Head of caudate nucleus (tissue), 42 donors: ENCODE measurements around the gene GRWD1.

Experiments used
- DNase-seq, 42 donors: peaks; one replicate each; pipeline versions ENCODE4 v3.0.0 to v3.0.0-alpha.2; 2020 to 2021; ENCODE audit warnings: mixed read lengths in 7 of 42
- intact Hi-C: fragments of 100-400 bp; cut with DNase I; formaldehyde crosslinking; loops from one replicate; pipeline ENCODE4 v1.15.0; 2022

GRWD1 gene

GRCh38 chr19:48445606-48446481, at the start of gene GRWD1:
GRWD1 (plus strand) TSS chr19:48445983; CDS start chr19:48446006, 23 bp downstream.
- intact Hi-C loops: loop anchor here (10.0 kb wide), 1 partner anchor 51 kb away; the partner anchor contains the start of genes GRIN2D and KDELR1
- DNase-seq: peak; percentile 85 to 97 (median 93)

GRCh38 chr19:48396016-48396823, 49.6 kb upstream of the GRWD1 start:
- intact Hi-C loops: loop anchor here (10.0 kb wide), 1 partner anchor 49 kb away; the partner anchor contains the start of gene GRWD1
- DNase-seq: no peak

DNA sequence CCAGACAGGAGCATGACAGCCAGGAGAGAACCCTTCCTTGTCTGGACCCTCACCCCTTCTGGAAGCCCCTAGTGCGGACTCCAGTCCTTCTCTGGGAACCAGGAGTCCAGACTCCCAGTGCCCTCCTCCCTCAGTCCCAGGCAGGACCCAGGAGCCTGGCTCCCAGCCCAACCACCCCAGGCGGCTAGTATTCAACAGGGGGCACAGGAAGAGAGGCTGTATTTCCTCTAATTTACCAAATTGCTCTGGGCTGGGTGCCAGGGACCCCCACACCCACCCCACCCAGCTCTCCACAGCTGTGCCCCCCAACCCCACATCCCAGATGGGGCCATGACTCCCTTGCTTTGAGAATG, 49.0 kb upstream of the GRWD1 start:
- no peak for DNase-seq
- intact Hi-C loops: loop anchor here (10.0 kb wide), 1 partner anchor 48 kb away; the partner anchor contains the start of gene GRWD1

GRCh38 chr19:48397263-48398101, 48.3 kb upstream of the GRWD1 start:
- DNase-seq: no peak

DNA sequence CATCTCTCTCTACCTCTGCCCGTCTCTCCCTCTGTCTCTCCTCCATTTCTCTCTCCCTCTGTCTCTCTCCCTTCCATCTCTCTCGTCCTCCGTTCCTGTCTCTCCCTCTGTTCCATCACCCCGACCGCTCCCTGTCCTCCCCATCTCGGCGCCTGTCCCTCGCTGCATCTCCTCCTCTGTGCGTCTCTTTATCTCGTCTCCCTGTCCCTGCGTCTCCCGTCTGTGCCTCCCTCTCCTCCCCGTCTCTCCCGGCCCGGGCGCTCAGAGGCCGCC, 47.7 kb upstream of the GRWD1 start:
- DNase-seq: no peak
- intact Hi-C loops: loop anchor here (10.0 kb wide), 1 partner anchor 47 kb away; the partner anchor contains the start of gene GRWD1

More at GRCh38 chr19:48397263-48398101, 48.3 kb upstream of the GRWD1 start:
- intact Hi-C loops: loop anchor here (10.0 kb wide), 1 partner anchor 47 kb away; the partner anchor contains the start of gene GRWD1

- peak in 26 of 42 donors; percentile 11 to 63 (median 30) for DNase-seq
- intact Hi-C loops: loop anchor here (10.0 kb wide), 1 partner anchor 46 kb away; the partner anchor contains the start of gene GRWD1
These were observed 47.2 kb upstream of the GRWD1 start for GRCh38 chr19:48398375-48399235.

GRCh38 chr19:48400018-48400742, 45.6 kb upstream of the GRWD1 start:
- intact Hi-C loops: no loop called here
- DNase-seq: peak in 2 of 42 donors; percentile 13 to 22

DNA sequence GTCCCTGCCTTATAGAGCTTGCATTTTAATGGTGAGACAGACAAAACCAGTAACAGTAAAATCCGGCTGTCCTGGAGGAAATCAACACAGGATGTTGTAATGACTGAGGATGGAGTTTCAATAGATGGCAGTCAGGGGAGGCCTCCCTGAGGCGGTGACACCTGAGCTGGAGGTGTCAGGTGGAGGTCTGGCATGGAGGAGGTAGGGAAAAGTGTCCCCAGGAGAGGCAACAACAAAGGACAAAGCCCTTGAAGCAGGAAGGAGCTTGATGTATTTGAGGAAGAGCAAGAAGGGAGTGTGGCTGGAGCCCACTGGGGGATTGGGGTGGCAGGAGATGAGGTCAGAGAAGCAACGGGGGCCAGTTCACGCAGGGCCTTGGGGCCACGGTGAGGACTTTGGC, 44.5 kb upstream of the GRWD1 start:
- intact Hi-C loops: no loop called here
- no peak for DNase-seq

DNA sequence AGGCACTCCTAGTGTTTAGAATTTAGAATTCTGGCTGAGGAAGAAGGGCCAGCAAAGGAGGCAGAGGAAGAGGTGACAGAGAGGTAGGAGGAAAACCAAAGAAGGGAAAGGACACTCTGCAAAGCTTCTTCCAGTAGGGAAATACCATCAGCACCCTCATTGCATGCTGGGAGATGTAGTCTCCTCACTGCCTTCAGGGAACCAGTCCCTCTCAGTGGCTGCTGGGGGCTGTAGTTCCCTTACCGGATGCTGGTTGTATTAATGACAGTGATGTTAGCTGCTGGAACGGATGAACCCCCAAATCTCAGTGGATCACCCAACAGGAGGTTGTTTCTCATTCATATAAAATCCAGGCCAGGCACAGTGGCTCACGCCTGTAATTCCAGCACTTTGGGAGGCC, 42.2 kb upstream of the GRWD1 start:
- DNase-seq: peak in 38 of 42 donors; percentile 23 to 83 (median 59)
- intact Hi-C loops: no loop called here

DNA sequence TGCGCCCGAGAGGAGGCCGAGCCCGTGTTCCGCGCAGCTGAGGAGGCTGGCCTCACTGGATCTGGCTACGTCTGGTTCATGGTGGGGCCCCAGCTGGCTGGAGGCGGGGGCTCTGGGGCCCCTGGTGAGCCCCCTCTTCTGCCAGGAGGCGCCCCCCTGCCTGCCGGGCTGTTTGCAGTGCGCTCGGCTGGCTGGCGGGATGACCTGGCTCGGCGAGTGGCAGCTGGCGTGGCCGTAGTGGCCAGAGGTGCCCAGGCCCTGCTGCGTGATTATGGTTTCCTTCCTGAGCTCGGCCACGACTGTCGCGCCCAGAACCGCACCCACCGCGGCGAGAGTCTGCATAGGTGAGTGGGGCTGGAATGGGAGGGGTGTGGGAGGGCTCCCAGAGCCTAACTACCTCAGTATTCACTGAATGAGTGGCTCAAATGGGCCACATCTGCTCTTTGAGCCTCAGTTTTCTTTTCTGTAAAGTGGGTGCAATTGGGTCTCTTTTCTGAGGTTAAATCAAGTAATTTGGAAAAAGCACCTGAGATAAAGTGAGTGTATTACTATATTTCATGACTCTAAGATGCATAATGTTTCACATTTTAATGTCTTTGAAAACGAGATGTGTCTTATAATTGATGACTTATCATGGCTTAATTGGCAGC, 40.6 kb upstream of the GRWD1 start:
- no peak for DNase-seq
- intact Hi-C loops: no loop called here

- no peak for DNase-seq
- intact Hi-C loops: no loop called here
These were observed 39.9 kb upstream of the GRWD1 start for GRCh38 chr19:48405850-48406249.

DNA sequence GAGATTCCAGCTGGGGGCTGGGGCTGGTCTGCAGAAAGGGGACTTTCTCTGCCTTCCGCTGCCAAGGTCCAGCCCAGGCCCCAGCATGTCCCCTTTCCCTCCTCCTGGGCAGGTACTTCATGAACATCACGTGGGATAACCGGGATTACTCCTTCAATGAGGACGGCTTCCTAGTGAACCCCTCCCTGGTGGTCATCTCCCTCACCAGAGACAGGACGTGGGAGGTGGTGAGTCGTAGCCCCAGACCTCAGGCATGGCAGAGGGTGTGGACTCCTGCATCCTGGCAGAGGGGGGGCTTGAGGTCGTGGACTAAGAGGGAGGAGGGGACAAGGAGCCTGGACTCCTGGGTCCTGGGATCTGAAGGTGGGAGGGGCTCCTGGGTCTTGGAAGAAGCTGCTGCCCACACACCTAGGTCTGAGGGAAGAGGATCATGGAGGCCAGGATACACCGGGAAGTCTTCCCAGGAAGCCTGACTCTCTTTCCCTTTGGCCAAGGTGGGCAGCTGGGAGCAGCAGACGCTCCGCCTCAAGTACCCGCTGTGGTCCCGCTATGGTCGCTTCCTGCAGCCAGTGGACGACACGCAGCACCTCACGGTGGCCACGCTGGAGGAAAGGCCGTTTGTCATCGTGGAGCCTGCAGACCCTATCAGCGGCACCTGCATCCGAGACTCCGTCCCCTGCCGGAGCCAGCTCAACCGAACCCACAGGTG, 31.8 kb upstream of the GRWD1 start:
- intact Hi-C loops: no loop called here
- peak in 1 of 42 donors; percentile 16 for DNase-seq

GRCh38 chr19:48415395-48415794, 30.4 kb upstream of the GRWD1 start:
- peak in 37 of 42 donors; percentile 13 to 74 (median 50) for DNase-seq
- intact Hi-C loops: no loop called here

DNA sequence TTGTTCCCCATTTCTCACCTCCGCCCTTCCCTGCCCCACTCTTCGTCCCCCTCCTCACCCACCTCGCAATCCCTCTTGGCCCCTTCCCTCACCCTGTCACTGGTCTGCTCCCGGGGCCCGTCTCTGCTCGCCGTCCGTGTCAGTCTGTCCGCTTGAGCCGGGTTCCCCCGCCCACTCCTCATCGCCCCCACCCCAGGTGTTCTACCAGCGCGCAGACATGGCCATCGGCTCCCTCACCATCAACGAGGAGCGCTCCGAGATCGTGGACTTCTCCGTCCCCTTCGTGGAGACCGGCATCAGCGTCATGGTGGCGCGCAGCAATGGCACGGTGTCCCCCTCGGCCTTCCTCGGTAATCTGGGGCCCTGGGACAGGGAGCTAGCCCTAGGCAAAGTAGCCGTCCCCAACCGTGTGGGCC, 30.0 kb upstream of the GRWD1 start:
- no peak for DNase-seq

GRCh38 chr19:48417421-48417820, 28.4 kb upstream of the GRWD1 start:
- no peak for DNase-seq
- intact Hi-C loops: no loop called here

More for the DNA sequence above, 30.0 kb upstream of the GRWD1 start:
- intact Hi-C loops: no loop called here
